Measurements from ENCODE around the gene ITGB8.

ITGB8 gene

GRCh38 chr7:20307119-20307518 is 23.6 kb upstream of the ITGB8 start:
- Histone ChIP-seq H3K4me1 (ENCODE audit: control insufficient read depth in 5 of 5, insufficient read depth in 5 of 5, low read length in 5 of 5) (peaks cover 0 to 1% (median 0%) of the 10 kb centered on the region in 5 donors), H3K27ac (ENCODE audit: low read depth, low read length) (no peak overlapping the region), H3K9me3 (ENCODE audit: control insufficient read depth in 5 of 5, low read length in 5 of 5) (no peaks in the 10 kb centered on the region), H3K27me3 (ENCODE audit: control insufficient read depth in 5 of 5, insufficient read depth in 4 of 5, low read length in 5 of 5) (no peaks in the 10 kb centered on the region), H3K4me3 (ENCODE audit: low read depth in 1 of 5, low read length in 5 of 5) (no peak overlapping the region), H3K36me3 (ENCODE audit: control insufficient read depth in 5 of 5, insufficient read depth in 5 of 5, low read length in 5 of 5) (no peaks in the 10 kb centered on the region), H3K9ac (ENCODE audit: low read length in 5 of 5) (no peak overlapping the region)

GRCh38 chr7:20307901-20308300 is 22.8 kb upstream of the ITGB8 start:
- Histone ChIP-seq H3K27ac (ENCODE audit: low read depth, low read length) (no peak overlapping the region), H3K27me3 (ENCODE audit: control insufficient read depth in 5 of 5, insufficient read depth in 4 of 5, low read length in 5 of 5) (no peaks in the 10 kb centered on the region), H3K9ac (ENCODE audit: low read length in 5 of 5) (no peak overlapping the region), H3K4me1 (ENCODE audit: control insufficient read depth in 5 of 5, insufficient read depth in 5 of 5, low read length in 5 of 5) (peaks cover 0 to 8% (median 0%) of the 10 kb centered on the region in 5 donors), H3K36me3 (ENCODE audit: control insufficient read depth in 5 of 5, insufficient read depth in 5 of 5, low read length in 5 of 5) (no peaks in the 10 kb centered on the region), H3K4me3 (ENCODE audit: low read depth in 1 of 5, low read length in 5 of 5) (no peak overlapping the region), H3K9me3 (ENCODE audit: control insufficient read depth in 5 of 5, low read length in 5 of 5) (no peaks in the 10 kb centered on the region)

- no peaks in the 10 kb centered on the region for H3K36me3 ChIP-seq (ENCODE audit: control insufficient read depth in 5 of 5, insufficient read depth in 5 of 5, low read length in 5 of 5)
- H3K27ac ChIP-seq (ENCODE audit: low read depth, low read length) = no peak overlapping the region
- no peaks in the 10 kb centered on the region for H3K9me3 ChIP-seq (ENCODE audit: control insufficient read depth in 5 of 5, low read length in 5 of 5)
- H3K4me3 ChIP-seq (ENCODE audit: low read depth in 1 of 5, low read length in 5 of 5) = no peak overlapping the region
- H3K27me3 ChIP-seq (ENCODE audit: control insufficient read depth in 5 of 5, insufficient read depth in 4 of 5, low read length in 5 of 5) = no peaks in the 10 kb centered on the region
- H3K4me1 ChIP-seq (ENCODE audit: control insufficient read depth in 5 of 5, insufficient read depth in 5 of 5, low read length in 5 of 5) = peaks cover 0 to 9% (median 0%) of the 10 kb centered on the region in 5 donors
- no peak overlapping the region for H3K9ac ChIP-seq (ENCODE audit: low read length in 5 of 5)
These were observed 20.4 kb upstream of the ITGB8 start for GRCh38 chr7:20310301-20310700.

GRCh38 chr7:20310963-20311742 is 19.5 kb upstream of the ITGB8 start:
- Histone ChIP-seq H3K36me3 (ENCODE audit: control insufficient read depth in 5 of 5, insufficient read depth in 5 of 5, low read length in 5 of 5) (no peaks in the 10 kb centered on the region), H3K4me3 (ENCODE audit: low read depth in 1 of 5, low read length in 5 of 5) (no peak overlapping the region), H3K9ac (ENCODE audit: low read length in 5 of 5) (no peak overlapping the region), H3K9me3 (ENCODE audit: control insufficient read depth in 5 of 5, low read length in 5 of 5) (no peaks in the 10 kb centered on the region), H3K27me3 (ENCODE audit: control insufficient read depth in 5 of 5, insufficient read depth in 4 of 5, low read length in 5 of 5) (no peaks in the 10 kb centered on the region), H3K4me1 (ENCODE audit: control insufficient read depth in 5 of 5, insufficient read depth in 5 of 5, low read length in 5 of 5) (peaks cover 0 to 9% (median 0%) of the 10 kb centered on the region in 5 donors), H3K27ac (ENCODE audit: low read depth, low read length) (no peak overlapping the region)

GRCh38 chr7:20311743-20312042 is 19.0 kb upstream of the ITGB8 start:
- no peak overlapping the region for H3K9ac ChIP-seq (ENCODE audit: low read length in 5 of 5)
- H3K27me3 ChIP-seq (ENCODE audit: control insufficient read depth in 5 of 5, insufficient read depth in 4 of 5, low read length in 5 of 5) = no peaks in the 10 kb centered on the region
- H3K4me1 ChIP-seq (ENCODE audit: control insufficient read depth in 5 of 5, insufficient read depth in 5 of 5, low read length in 5 of 5) = peaks cover 0 to 9% (median 0%) of the 10 kb centered on the region in 5 donors
- H3K27ac ChIP-seq (ENCODE audit: low read depth, low read length) = no peak overlapping the region
- H3K36me3 ChIP-seq (ENCODE audit: control insufficient read depth in 5 of 5, insufficient read depth in 5 of 5, low read length in 5 of 5) = no peaks in the 10 kb centered on the region
- no peaks in the 10 kb centered on the region for H3K9me3 ChIP-seq (ENCODE audit: control insufficient read depth in 5 of 5, low read length in 5 of 5)
- H3K4me3 ChIP-seq (ENCODE audit: low read depth in 1 of 5, low read length in 5 of 5) = no peak overlapping the region

- Histone ChIP-seq H3K36me3 (ENCODE audit: control insufficient read depth in 5 of 5, insufficient read depth in 5 of 5, low read length in 5 of 5) (no peaks in the 10 kb centered on the region), H3K27ac (ENCODE audit: low read depth, low read length) (no peak overlapping the region)
These were observed 18.1 kb upstream of the ITGB8 start for GRCh38 chr7:20312562-20312961.

GRCh38 chr7:20313626-20314025 is 17.1 kb upstream of the ITGB8 start:
- H3K9me3 ChIP-seq (ENCODE audit: control insufficient read depth in 5 of 5, low read length in 5 of 5) = no peaks in the 10 kb centered on the region

More at GRCh38 chr7:20312562-20312961, 18.1 kb upstream of the ITGB8 start:
- Histone ChIP-seq H3K27me3 (ENCODE audit: control insufficient read depth in 5 of 5, insufficient read depth in 4 of 5, low read length in 5 of 5) (no peaks in the 10 kb centered on the region), H3K4me1 (ENCODE audit: control insufficient read depth in 5 of 5, insufficient read depth in 5 of 5, low read length in 5 of 5) (peaks cover 0 to 9% (median 0%) of the 10 kb centered on the region in 5 donors), H3K9me3 (ENCODE audit: control insufficient read depth in 5 of 5, low read length in 5 of 5) (no peaks in the 10 kb centered on the region), H3K4me3 (ENCODE audit: low read depth in 1 of 5, low read length in 5 of 5) (no peak overlapping the region), H3K9ac (ENCODE audit: low read length in 5 of 5) (no peak overlapping the region)

GRCh38 chr7:20314198-20314597 is 16.5 kb upstream of the ITGB8 start:
- Histone ChIP-seq H3K9ac (ENCODE audit: low read length in 5 of 5) (no peak overlapping the region), H3K36me3 (ENCODE audit: control insufficient read depth in 5 of 5, insufficient read depth in 5 of 5, low read length in 5 of 5) (no peaks in the 10 kb centered on the region), H3K27ac (ENCODE audit: low read depth, low read length) (no peak overlapping the region), H3K4me1 (ENCODE audit: control insufficient read depth in 5 of 5, insufficient read depth in 5 of 5, low read length in 5 of 5) (peaks cover 0 to 9% (median 0%) of the 10 kb centered on the region in 5 donors), H3K27me3 (ENCODE audit: control insufficient read depth in 5 of 5, insufficient read depth in 4 of 5, low read length in 5 of 5) (no peaks in the 10 kb centered on the region), H3K9me3 (ENCODE audit: control insufficient read depth in 5 of 5, low read length in 5 of 5) (no peaks in the 10 kb centered on the region), H3K4me3 (ENCODE audit: low read depth in 1 of 5, low read length in 5 of 5) (no peak overlapping the region)

More at GRCh38 chr7:20313626-20314025, 17.1 kb upstream of the ITGB8 start:
- no peak overlapping the region for H3K4me3 ChIP-seq (ENCODE audit: low read depth in 1 of 5, low read length in 5 of 5)
- H3K27me3 ChIP-seq (ENCODE audit: control insufficient read depth in 5 of 5, insufficient read depth in 4 of 5, low read length in 5 of 5) = no peaks in the 10 kb centered on the region
- H3K36me3 ChIP-seq (ENCODE audit: control insufficient read depth in 5 of 5, insufficient read depth in 5 of 5, low read length in 5 of 5) = no peaks in the 10 kb centered on the region
- H3K27ac ChIP-seq (ENCODE audit: low read depth, low read length) = no peak overlapping the region
- peaks cover 0 to 9% (median 0%) of the 10 kb centered on the region in 5 donors for H3K4me1 ChIP-seq (ENCODE audit: control insufficient read depth in 5 of 5, insufficient read depth in 5 of 5, low read length in 5 of 5)
- H3K9ac ChIP-seq (ENCODE audit: low read length in 5 of 5) = no peak overlapping the region

- Histone ChIP-seq H3K36me3 (ENCODE audit: control insufficient read depth in 5 of 5, insufficient read depth in 5 of 5, low read length in 5 of 5) (no peaks in the 10 kb centered on the region), H3K9ac (ENCODE audit: low read length in 5 of 5) (no peak overlapping the region), H3K27me3 (ENCODE audit: control insufficient read depth in 5 of 5, insufficient read depth in 4 of 5, low read length in 5 of 5) (no peaks in the 10 kb centered on the region), H3K9me3 (ENCODE audit: control insufficient read depth in 5 of 5, low read length in 5 of 5) (no peaks in the 10 kb centered on the region), H3K4me1 (ENCODE audit: control insufficient read depth in 5 of 5, insufficient read depth in 5 of 5, low read length in 5 of 5) (peaks cover 0 to 9% (median 0%) of the 10 kb centered on the region in 5 donors), H3K4me3 (ENCODE audit: low read depth in 1 of 5, low read length in 5 of 5) (no peak overlapping the region), H3K27ac (ENCODE audit: low read depth, low read length) (no peak overlapping the region)
These were observed 14.0 kb upstream of the ITGB8 start for GRCh38 chr7:20316706-20317105.

- Histone ChIP-seq H3K27me3 (ENCODE audit: control insufficient read depth in 5 of 5, insufficient read depth in 4 of 5, low read length in 5 of 5) (no peaks in the 10 kb centered on the region), H3K4me3 (ENCODE audit: low read depth in 1 of 5, low read length in 5 of 5) (no peak overlapping the region), H3K9ac (ENCODE audit: low read length in 5 of 5) (no peak overlapping the region), H3K9me3 (ENCODE audit: control insufficient read depth in 5 of 5, low read length in 5 of 5) (no peaks in the 10 kb centered on the region), H3K36me3 (ENCODE audit: control insufficient read depth in 5 of 5, insufficient read depth in 5 of 5, low read length in 5 of 5) (no peaks in the 10 kb centered on the region), H3K4me1 (ENCODE audit: control insufficient read depth in 5 of 5, insufficient read depth in 5 of 5, low read length in 5 of 5) (peaks cover 0 to 5% (median 0%) of the 10 kb centered on the region in 5 donors), H3K27ac (ENCODE audit: low read depth, low read length) (no peak overlapping the region)
These were observed 13.3 kb upstream of the ITGB8 start for GRCh38 chr7:20317413-20317812.

All from subcutaneous abdominal adipose tissue (tissue), 5 donors.